Loucy (cell line): Measurements from ENCODE around the gene NRGN.

Experiments used
- H2AFZ ChIP-seq: fragments of 200-600 bp; sonication (generic); 2 replicates; pipeline ENCODE4 v1.6.0; 2016; ENCODE audit warnings: antibody characterized with exemption, mild to moderate bottlenecking, low read length, moderate library complexity
- H3F3A ChIP-seq: fragments of 200-600 bp; 2 replicates; pipeline ENCODE4 v1.6.0; 2016; ENCODE audit warnings: antibody characterized with exemption, low read depth, mild to moderate bottlenecking
- H3K27me3 ChIP-seq: fragments of 200-600 bp; sonication (generic); 2 replicates; pipeline ENCODE4 v1.6.1; 2014; ENCODE audit warnings: low read length, mild to moderate bottlenecking; ENCODE audit not compliant: insufficient read depth, poor library complexity, severe bottlenecking
- H3K36me3 ChIP-seq: fragments of 200-600 bp; sonication (generic); 2 replicates; pipeline ENCODE4 v1.6.1; 2016; ENCODE audit warnings: low read length; ENCODE audit not compliant: insufficient read depth
- H3K4me1 ChIP-seq: fragments of 200-600 bp; sonication (generic); 2 replicates; pipeline ENCODE4 v1.5.1; 2014; ENCODE audit warnings: low read length, mild to moderate bottlenecking; ENCODE audit not compliant: insufficient read depth, poor library complexity, severe bottlenecking
- H3K4me2 ChIP-seq: fragments of 200-600 bp; sonication (generic); 2 replicates; pipeline ENCODE4 v1.6.0; 2014; ENCODE audit warnings: antibody characterized with exemption, low read length, low read depth, mild to moderate bottlenecking; ENCODE audit not compliant: poor library complexity, severe bottlenecking
- H3K4me3 ChIP-seq: fragments of 200-600 bp; sonication (generic); 2 replicates; pipeline ENCODE4 v1.5.1; 2014; ENCODE audit warnings: low read length, mild to moderate bottlenecking, mixed read lengths; ENCODE audit not compliant: poor library complexity, severe bottlenecking
- H3K79me2 ChIP-seq: fragments of 200-600 bp; sonication (generic); 2 replicates; pipeline ENCODE4 v1.6.1; 2014; ENCODE audit warnings: low read length; ENCODE audit not compliant: insufficient read depth
- H3K9ac ChIP-seq: fragments of 200-600 bp; sonication (generic); 2 replicates; pipeline ENCODE4 v1.6.0; 2014; ENCODE audit warnings: mild to moderate bottlenecking, low read depth, low read length, moderate library complexity; ENCODE audit not compliant: poor library complexity, severe bottlenecking
- H3K9me2 ChIP-seq: fragments of 200-600 bp; sonication (generic); replicated peaks from 2 replicates; pipeline ENCODE4 v1.6.1; 2016; ENCODE audit warnings: low read depth, low read length, mixed read lengths
- H3K9me3 ChIP-seq: fragments of 200-600 bp; sonication (generic); 2 replicates; pipeline ENCODE4 v1.6.1; 2014; ENCODE audit warnings: mild to moderate bottlenecking, antibody characterized with exemption, low read length, low read depth; ENCODE audit not compliant: insufficient read depth
- H4K20me1 ChIP-seq: fragments of 200-600 bp; sonication (generic); 2 replicates; pipeline ENCODE4 v1.6.0; 2014; ENCODE audit warnings: antibody characterized with exemption, low read length, mild to moderate bottlenecking; ENCODE audit not compliant: insufficient read depth, poor library complexity, severe bottlenecking
- EZH2phosphoT487 ChIP-seq: fragments of 200-600 bp; IDR thresholded peaks from 2 replicates; pipeline ENCODE4 v1.6.1; 2018; ENCODE audit warnings: antibody characterized with exemption, mild to moderate bottlenecking, moderate library complexity, borderline replicate concordance
- TF ChIP-seq, protein P1 (sequence below): fragments of 200-600 bp; sonication (generic); conservative IDR thresholded peaks from 2 replicates; pipeline ENCODE4 v1.5.1; 2014; ENCODE audit warnings: mild to moderate bottlenecking, antibody characterized with exemption, low read length

NRGN gene

DNA sequence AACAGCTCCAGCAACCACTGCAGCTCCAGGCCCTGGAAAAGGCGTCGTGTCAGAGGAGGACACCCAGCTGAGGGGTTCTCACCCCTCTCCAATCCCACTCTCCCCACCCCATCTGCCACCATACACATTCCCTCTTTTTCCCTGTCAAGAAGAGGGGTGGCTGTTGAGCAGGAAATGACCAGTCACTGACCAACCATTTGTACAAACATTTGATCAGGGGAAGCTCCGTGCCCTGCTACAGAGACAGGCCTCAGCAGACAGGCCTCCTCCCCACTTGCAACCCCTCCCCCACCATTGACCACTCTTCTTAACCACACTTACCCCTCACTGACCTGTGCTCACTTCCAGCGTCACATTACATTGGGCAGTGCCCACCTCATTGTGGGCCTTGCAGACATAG, 14.6 kb downstream of the NRGN start:
- no peaks in the 10 kb centered on the region for H3K79me2 ChIP-seq
- no peak overlapping the region for H3K4me2 ChIP-seq
- no peaks in the 10 kb centered on the region for H3K4me1 ChIP-seq
- no peaks in the 10 kb centered on the region for H3K9me3 ChIP-seq
- H3K9ac ChIP-seq: no peak overlapping the region
- no peak overlapping the region for H2AFZ ChIP-seq
- H3K4me3 ChIP-seq: no peak overlapping the region
- TF ChIP-seq, protein P1, sequence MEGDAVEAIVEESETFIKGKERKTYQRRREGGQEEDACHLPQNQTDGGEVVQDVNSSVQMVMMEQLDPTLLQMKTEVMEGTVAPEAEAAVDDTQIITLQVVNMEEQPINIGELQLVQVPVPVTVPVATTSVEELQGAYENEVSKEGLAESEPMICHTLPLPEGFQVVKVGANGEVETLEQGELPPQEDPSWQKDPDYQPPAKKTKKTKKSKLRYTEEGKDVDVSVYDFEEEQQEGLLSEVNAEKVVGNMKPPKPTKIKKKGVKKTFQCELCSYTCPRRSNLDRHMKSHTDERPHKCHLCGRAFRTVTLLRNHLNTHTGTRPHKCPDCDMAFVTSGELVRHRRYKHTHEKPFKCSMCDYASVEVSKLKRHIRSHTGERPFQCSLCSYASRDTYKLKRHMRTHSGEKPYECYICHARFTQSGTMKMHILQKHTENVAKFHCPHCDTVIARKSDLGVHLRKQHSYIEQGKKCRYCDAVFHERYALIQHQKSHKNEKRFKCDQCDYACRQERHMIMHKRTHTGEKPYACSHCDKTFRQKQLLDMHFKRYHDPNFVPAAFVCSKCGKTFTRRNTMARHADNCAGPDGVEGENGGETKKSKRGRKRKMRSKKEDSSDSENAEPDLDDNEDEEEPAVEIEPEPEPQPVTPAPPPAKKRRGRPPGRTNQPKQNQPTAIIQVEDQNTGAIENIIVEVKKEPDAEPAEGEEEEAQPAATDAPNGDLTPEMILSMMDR: no peak
- no peak for TF ChIP-seq EZH2phosphoT487
- no peaks in the 10 kb centered on the region for H3F3A ChIP-seq
- H3K9me2 ChIP-seq: no peaks in the 10 kb centered on the region
- no peaks in the 10 kb centered on the region for H4K20me1 ChIP-seq
- no peaks in the 10 kb centered on the region for H3K27me3 ChIP-seq
- H3K36me3 ChIP-seq: no peaks in the 10 kb centered on the region

DNA sequence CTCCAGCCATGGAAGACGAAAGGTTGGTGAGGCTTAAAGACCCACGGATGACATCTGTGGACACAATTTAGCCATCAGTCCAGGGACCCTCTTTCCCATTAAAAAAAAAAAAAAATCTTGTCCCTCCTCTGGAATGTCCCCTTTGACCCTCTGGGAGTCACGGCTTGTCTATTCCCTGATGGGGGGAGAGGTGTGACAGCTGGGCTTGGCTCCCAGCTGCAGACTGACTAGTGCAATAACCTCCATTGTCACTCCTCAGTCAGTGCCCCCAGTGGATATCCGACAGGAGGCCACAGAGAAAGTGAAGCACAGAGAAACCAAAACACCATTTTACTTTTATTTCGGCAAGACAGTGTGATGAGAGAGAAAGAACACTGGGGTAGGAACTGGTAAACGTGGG, 15.0 kb downstream of the NRGN start:
- no peaks in the 10 kb centered on the region for H3K27me3 ChIP-seq
- no peak overlapping the region for H3K9ac ChIP-seq
- no peak overlapping the region for H2AFZ ChIP-seq
- no peaks in the 10 kb centered on the region for H3K9me2 ChIP-seq
- no peaks in the 10 kb centered on the region for H3K4me1 ChIP-seq
- no peak overlapping the region for H3K4me2 ChIP-seq
- H3K79me2 ChIP-seq: no peaks in the 10 kb centered on the region
- H4K20me1 ChIP-seq: no peaks in the 10 kb centered on the region
- no peak overlapping the region for H3K4me3 ChIP-seq
- no peaks in the 10 kb centered on the region for H3F3A ChIP-seq
- H3K36me3 ChIP-seq: no peaks in the 10 kb centered on the region
- no peaks in the 10 kb centered on the region for H3K9me3 ChIP-seq
- TF ChIP-seq EZH2phosphoT487: no peak
- TF ChIP-seq, protein P1: no peak

DNA sequence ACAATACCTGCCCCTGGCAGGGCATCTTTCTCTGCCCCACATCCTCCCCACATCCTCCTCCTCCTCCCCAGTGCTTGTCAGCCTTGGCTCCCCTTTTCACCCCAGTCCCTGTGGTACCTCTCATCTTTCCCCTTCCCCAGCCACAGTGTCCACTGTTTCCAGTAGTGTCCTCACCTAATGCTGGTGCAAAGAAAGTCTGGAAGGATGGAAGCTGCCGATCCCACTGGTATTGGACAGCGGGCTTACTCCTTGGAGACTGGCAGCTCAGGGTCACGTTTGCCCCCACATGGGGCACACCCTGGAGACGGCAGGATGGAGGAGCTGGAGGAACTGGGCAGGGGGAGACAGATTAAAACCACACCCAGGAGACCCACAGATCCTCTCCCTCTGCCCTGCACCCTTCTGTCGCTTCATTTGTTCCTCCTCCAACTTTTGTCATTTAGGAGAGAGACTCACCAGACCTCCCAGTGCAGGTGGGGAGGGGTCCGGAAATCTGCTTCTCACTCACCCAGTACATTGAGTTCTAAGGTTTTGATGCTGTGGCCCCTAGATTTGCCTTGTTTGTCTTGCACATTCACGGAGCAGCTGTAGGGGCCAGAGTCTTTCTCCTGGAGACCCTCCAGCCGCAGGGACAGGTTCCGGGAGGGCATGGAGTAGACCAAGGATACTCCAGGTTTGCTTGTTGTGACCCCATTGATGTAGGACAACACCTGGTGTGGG, 16.5 kb downstream of the NRGN start:
- Histone ChIP-seq H3K27me3 (no peaks in the 10 kb centered on the region), H3K9ac (no peak overlapping the region), H2AFZ (no peak overlapping the region), H3K79me2 (no peaks in the 10 kb centered on the region), H3F3A (no peaks in the 10 kb centered on the region), H3K4me3 (no peak overlapping the region), H3K36me3 (no peaks in the 10 kb centered on the region), H3K9me3 (no peaks in the 10 kb centered on the region), H4K20me1 (no peaks in the 10 kb centered on the region), H3K9me2 (no peaks in the 10 kb centered on the region), H3K4me1 (no peaks in the 10 kb centered on the region), H3K4me2 (no peak overlapping the region)
- no peak for TF ChIP-seq EZH2phosphoT487
- TF ChIP-seq, protein P1: no peak
